ENCODE data around the gene GP1BA. TPM values are rescaled to one million over a fixed set of nuclear protein-coding genes. Genes with fewer than 3 reads are reported as not detected.
A peak's percentile ranks its signal among the peaks of the same experiment; 100 is the strongest.

GP1BA gene
- total RNA-seq, 4 donors from 2014 or later = not detected

GRCh38 chr17:4978726-4979125 is 46.6 kb downstream of the GP1BA start:
- Histone ChIP-seq H3K27ac (no peak overlapping the region), H3K9me3 (no peaks in the 10 kb centered on the region), H3K36me3 (peaks cover 86% of the 10 kb centered on the region), H3K4me1 (peaks cover 10% of the 10 kb centered on the region), H3K27me3 (no peaks in the 10 kb centered on the region), H3K4me3 (no peak overlapping the region)
- no peak for DNase-seq (ENCODE audit: low spot score in 2 of 2)
- TF ChIP-seq EP300 (IDR thresholded peaks at IDR 0.05) (no peak), CTCF (IDR thresholded peaks at IDR 0.05) (no peak), POLR2A (IDR thresholded peaks at IDR 0.05) (no peak), POLR2AphosphoS5 (IDR thresholded peaks at IDR 0.05) (no peak)

GRCh38 chr17:4980644-4981216 is 48.7 kb downstream of the GP1BA start:
- Histone ChIP-seq H3K36me3 (peaks cover 80% of the 10 kb centered on the region), H3K27ac (no peak overlapping the region), H3K9me3 (no peaks in the 10 kb centered on the region), H3K4me3 (no peak overlapping the region), H3K27me3 (no peaks in the 10 kb centered on the region), H3K4me1 (peaks cover 10% of the 10 kb centered on the region)
- no peak for DNase-seq (ENCODE audit: low spot score in 2 of 2)
- no peak for TF ChIP-seq POLR2AphosphoS5 (IDR thresholded peaks at IDR 0.05)
- TF ChIP-seq CTCF (IDR thresholded peaks at IDR 0.05) = peak; percentile 57 to 67
- WGBS = 36% methylated on average over 6 of the region's 6 CpGs

- Histone ChIP-seq H3K4me3 (no peak overlapping the region), H3K27me3 (no peaks in the 10 kb centered on the region), H3K4me1 (peaks cover 20% of the 10 kb centered on the region), H3K36me3 (peaks cover 64% of the 10 kb centered on the region), H3K27ac (no peak overlapping the region), H3K9me3 (no peaks in the 10 kb centered on the region)
- TF ChIP-seq EP300 (IDR thresholded peaks at IDR 0.05) = no peak
- WGBS = 73% methylated on average over 5 of the region's 5 CpGs
- DNase-seq (ENCODE audit: low spot score in 2 of 2) = no peak
Measured at GRCh38 chr17:4982305-4982704, 50.2 kb downstream of the GP1BA start.

Other genes starting within 250 kb of the GP1BA start
- 10 to 100 TPM; 32.2 to 79.3 (median 60.9) TPM for gene PELP1, start 228.1 kb upstream of the GP1BA start, total RNA-seq
- 10 to 100 TPM; 12.1 to 20.6 (median 16.0) TPM for gene ARRB2, start 221.6 kb upstream of the GP1BA start, total RNA-seq
- gene MED11, start 200.8 kb upstream of the GP1BA start, total RNA-seq = 10 to 100 TPM; 15.0 to 38.0 (median 26.4) TPM
- 1 to 10 TPM in 2 of 4 donors, under 1 TPM in 2; 0.40 to 2.8 (median 1.3) TPM for gene ZMYND15, start 192.4 kb upstream of the GP1BA start, total RNA-seq
- 10 to 100 TPM; 12.5 to 33.9 (median 18.8) TPM for gene CXCL16, start 192.3 kb upstream of the GP1BA start, total RNA-seq
- not detected for gene TM4SF5, start 160.4 kb upstream of the GP1BA start, total RNA-seq
- 1 to 10 TPM in 2 of 4 donors, not detected in 2; 1.4 to 1.5 TPM for gene VMO1, start 145.9 kb upstream of the GP1BA start, total RNA-seq
- gene GLTPD2, start 143.3 kb upstream of the GP1BA start, total RNA-seq = under 1 TPM in 1 of 4 donors, not detected in 3; 0.80 TPM
- gene PSMB6, start 136.1 kb upstream of the GP1BA start, total RNA-seq = 100 to 1,000 TPM in 3 of 4 donors, 10 to 100 TPM in 1; 68.6 to 250 (median 189) TPM
- gene PLD2, start 125.1 kb upstream of the GP1BA start, total RNA-seq = 100 to 1,000 TPM in 1 of 4 donors, 10 to 100 TPM in 3; 53.5 to 134 (median 57.6) TPM
- 100 to 1,000 TPM; 141 to 352 (median 169) TPM for gene MINK1, start 98.9 kb upstream of the GP1BA start, total RNA-seq
- 1 to 10 TPM; 3.7 to 9.8 (median 7.5) TPM for gene C17orf107, start 32.7 kb upstream of the GP1BA start, total RNA-seq
- 1 to 10 TPM; 1.7 to 6.0 (median 2.4) TPM for gene CHRNE, start 29.2 kb upstream of the GP1BA start, total RNA-seq
- gene SLC25A11, start 7.8 kb downstream of the GP1BA start, total RNA-seq = 10 to 100 TPM; 35.7 to 74.3 (median 41.6) TPM
- gene RNF167, start 8.0 kb downstream of the GP1BA start, total RNA-seq = 100 to 1,000 TPM in 2 of 4 donors, 10 to 100 TPM in 2; 74.1 to 118 (median 99.4) TPM
- 100 to 1,000 TPM; 392 to 756 (median 686) TPM for gene PFN1, start 16.3 kb downstream of the GP1BA start, total RNA-seq
- 1 to 10 TPM; 2.0 to 4.2 (median 3.2) TPM for gene ENO3, start 18.8 kb downstream of the GP1BA start, total RNA-seq
- gene SPAG7, start 35.5 kb downstream of the GP1BA start, total RNA-seq = 10 to 100 TPM; 30.5 to 52.7 (median 47.1) TPM
- gene CAMTA2, start 55.4 kb downstream of the GP1BA start, total RNA-seq = 10 to 100 TPM; 27.4 to 60.8 (median 34.6) TPM
- 1 to 10 TPM in 2 of 4 donors, under 1 TPM in 2; 0.73 to 1.4 (median 1.2) TPM for gene INCA1, start 65.2 kb downstream of the GP1BA start, total RNA-seq
- 100 to 1,000 TPM in 2 of 4 donors, 10 to 100 TPM in 2; 52.7 to 104 (median 97.8) TPM for gene KIF1C, start 65.7 kb downstream of the GP1BA start, total RNA-seq
- 10 to 100 TPM in 1 of 4 donors, 1 to 10 TPM in 3; 2.2 to 25.0 (median 5.9) TPM for gene SLC52A1, start 103.1 kb downstream of the GP1BA start, total RNA-seq
- 1 to 10 TPM; 2.7 to 6.2 (median 4.4) TPM for gene ZFP3, start 146.2 kb downstream of the GP1BA start, total RNA-seq
- gene ZNF232, start 179.6 kb downstream of the GP1BA start, total RNA-seq = 1 to 10 TPM; 3.7 to 6.7 (median 5.0) TPM
- 1 to 10 TPM in 1 of 4 donors, under 1 TPM in 2, not detected in 1; 0.16 to 1.4 (median 0.89) TPM for gene USP6, start 183.8 kb downstream of the GP1BA start, total RNA-seq

All from suprapubic skin (tissue), 4 donors.